G401.6 (cell line): ENCODE results near the gene KCNK10.
"Not testable (repeated sequence)": the region's sequence is repeated elsewhere in the genome, so short reads cannot be mapped to it uniquely, and the experiment has no call there.

Source experiments
- FAIRE-seq: peaks from 2 replicates; lab custom pipeline; 2012; peaks lifted over from hg19 to GRCh38; lab: Jason Lieb, UNC

Gene KCNK10

DNA sequence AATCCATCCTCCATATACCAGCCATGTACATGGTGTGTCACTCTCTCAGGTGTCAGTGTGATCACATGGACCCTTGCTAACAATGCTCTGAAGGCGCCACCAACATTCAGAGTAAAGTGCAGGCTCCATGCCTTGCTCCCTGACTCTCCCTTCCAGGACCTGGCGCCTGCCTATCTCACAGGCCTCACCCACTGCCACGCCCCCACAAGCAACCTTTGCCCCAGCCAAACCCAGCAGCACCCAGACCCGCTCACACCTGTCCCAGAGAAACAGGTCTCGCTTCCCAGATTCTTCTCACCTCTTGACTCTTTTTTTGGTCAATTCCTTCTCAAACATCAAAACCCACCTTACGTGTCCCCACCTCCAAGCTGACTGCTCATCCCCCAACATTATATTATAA is 52.3 kb downstream of the KCNK10 start:
- FAIRE-seq: no peak

DNA sequence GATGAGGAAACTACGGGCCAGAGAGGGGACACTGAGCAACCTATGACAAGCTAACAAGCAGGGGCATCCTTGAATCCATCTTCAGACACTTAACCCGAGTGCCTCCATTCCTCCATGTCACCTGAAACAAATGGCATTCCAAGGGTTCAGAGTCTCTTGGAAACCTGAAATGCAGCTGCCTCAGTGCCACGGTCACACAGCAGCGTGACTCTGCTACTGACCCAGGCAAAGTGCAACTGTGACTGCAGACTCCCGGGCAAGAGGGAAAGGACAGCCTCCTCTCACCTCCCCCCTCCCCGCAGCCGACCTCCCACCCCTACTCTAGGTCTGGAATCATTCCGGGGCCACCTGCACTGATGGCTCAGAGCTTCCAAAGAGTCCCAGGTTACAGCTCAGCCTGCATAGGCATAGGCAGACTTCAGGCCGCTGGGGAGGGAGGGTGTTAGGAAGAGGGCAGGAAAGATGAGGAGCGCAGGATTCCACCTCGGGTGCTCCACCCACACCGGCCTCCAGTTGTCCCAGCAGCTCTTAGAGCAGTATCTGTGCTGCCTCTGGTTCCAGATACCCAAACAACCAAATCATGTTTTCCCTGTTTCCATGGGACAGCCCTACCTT is 53.2 kb downstream of the KCNK10 start:
- no peak for FAIRE-seq

DNA sequence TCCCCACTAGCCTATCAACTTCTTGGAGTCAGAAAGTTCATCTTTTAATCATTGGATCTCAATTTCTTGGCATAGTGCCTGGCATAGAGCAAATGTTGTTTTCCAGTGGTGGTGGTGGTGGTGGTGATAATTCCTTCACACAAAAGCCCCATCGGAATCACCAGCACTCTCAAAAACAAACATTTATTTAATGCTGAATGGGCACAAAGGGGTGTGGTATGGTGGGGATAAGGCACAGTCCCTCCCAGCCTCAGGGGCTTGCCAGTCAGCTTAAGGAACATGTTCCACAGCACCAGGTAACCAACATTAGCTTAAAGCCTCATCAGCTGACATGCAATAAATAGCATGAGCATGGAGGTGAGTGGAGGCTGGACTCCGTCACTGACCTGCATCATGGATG is 56.6 kb downstream of the KCNK10 start:
- FAIRE-seq: no peak

DNA sequence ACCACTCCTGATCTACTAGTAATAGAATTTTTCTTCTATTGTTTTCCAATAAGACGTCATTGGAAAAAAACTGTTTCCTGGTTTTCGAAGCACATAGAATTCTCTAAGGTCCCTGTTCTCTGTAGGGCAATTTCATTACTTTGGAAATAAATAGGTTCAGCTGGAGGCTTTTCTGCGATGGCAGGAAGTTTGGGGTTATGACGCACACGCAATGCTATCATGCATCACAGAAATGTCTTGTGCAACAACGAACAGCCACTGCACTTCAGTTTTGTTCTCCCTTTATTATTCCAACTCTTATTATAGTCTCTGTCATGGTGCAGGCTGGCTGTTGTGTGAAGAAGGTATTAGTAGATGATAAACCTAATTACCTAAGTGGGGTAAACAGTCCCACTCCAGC is 59.0 kb downstream of the KCNK10 start:
- FAIRE-seq: no peak

DNA sequence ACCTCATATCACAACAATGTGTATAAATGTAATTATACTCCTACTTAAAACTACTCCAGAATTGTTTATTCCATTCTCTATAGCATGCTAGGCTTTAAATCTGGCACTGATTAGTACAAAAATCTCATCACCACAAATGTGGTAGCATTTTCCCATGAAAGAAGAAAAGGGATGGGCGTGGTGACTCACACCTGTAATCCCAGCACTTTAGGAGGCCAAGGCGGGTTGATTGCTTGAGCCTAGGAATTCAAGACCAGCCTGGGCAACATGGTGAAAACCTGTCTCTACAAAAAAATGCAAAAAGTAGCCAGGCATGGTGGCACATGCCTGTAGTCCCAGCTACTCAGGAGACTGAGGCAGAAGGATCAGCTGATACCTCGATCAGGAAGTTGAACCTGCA is 61.8 kb downstream of the KCNK10 start:
- FAIRE-seq: not testable (repeated sequence)

DNA sequence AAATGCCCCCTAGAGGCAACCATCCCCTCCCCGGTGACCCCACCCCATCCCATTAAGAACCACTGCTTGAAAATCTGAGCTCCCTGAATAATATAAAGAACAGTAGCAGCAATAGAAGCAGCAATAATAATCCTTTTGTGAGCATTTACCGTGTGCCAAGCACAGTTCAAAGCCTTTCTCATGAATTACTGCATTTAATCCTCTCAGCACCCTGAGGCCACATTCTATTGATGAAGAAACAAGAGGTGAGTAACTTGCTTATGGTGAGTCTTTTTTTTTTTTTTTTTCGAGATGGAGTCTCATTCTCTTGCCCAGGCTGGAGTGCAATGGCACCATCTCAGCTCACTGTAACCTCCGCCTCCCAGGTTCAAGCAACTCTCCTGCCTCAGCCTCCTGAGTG is 65.0 kb downstream of the KCNK10 start:
- FAIRE-seq: no peak

DNA sequence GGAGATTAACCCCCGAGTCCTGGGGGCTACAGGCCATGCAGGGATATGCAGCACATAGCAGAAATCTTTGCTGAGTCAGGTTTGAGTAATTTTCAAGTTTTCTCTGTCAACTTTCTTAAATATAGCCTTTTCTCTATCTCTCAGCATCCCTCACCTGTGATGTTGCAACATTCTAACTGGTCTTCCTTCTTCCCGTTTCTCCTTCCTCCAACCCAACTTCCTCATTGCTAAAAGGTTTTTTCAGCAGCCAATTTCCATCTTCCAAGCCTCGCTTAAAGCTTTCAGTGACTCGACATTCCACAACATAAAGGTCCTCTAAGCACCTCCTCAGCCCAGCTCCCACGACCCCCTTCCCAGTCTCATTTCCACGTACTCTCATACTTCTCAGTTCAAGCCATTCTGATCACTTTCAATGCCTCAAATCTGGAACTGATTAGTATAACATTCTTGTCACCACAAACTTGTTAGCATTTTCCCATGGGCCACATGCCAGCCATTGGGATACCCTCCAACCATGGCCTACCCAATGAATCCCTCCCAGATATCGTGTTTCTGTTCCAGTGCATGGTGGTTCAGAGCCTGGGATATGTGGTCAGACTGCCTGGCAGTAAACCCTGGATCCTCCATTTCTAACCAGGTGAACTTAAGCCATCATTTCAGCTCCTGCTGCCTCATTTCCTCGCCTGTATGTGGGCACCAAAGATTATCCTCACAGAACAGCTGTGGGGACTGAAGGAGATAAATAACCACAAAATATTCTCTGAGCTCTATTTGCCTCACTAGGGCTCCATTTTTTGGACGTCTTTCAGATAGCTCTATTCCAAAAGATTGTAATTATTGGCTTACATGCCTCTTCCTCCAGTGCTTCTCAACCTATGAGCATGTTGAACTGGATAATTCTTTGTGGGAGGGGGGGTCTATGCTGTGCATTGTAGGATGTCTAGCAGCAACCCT is 65.8 kb downstream of the KCNK10 start:
- no peak for FAIRE-seq

DNA sequence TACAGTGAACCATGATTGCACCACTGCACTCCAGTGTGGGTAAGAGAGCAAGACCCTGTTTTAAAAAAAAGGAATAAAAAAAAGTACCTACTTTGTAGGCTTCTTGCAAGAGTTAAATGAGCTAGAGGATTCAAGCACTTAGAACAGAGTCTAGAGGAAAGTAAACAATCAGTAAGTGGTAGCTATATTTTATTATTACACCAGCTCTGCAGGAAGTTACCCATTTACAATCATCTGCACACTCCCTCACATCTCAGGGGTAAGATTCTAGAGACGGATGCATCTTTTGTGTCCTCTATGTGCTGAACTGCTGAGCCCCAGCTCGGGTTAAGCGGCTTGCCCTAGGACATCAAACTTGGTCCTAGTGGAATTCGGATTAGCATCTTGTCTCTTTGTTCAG is 67.3 kb downstream of the KCNK10 start:
- FAIRE-seq: no peak

DNA sequence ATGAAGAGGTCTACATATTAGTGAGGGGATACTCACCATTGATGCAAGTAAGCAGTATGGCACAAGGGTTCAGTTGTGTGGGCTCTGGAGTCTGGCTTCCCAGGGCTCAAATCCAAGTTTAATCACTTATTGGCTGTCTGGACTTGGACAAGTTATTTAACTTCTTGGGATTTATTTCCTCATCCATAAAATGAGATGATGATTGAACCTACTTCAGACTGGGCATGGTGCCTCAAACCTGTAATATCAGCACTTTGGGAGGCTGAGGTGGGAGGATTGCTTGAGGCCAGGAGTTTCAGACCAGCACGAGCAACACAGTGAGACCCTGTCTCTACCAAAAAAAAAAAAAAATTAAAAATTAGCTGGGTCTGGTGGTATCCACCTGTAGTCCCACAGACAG is 67.9 kb downstream of the KCNK10 start:
- FAIRE-seq: no peak

DNA sequence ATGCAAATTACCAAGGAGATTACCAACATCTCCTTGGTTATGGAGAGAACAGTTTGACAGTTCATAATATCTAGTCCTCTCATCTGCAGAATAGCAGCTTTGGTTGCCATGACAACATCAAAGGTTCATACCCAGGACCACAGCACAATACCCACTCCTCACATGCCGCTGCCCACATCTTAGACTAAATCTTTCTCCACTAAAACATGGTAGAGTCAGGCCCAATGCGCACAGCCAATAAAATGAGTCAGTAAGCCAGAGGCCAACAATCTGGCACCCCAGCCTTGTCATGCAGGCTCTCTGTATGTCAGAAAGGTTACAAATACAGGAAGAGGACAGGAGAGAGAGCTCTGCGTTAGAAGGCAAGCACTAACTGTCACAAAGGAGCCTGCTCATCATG is 70.6 kb downstream of the KCNK10 start:
- no peak for FAIRE-seq

DNA sequence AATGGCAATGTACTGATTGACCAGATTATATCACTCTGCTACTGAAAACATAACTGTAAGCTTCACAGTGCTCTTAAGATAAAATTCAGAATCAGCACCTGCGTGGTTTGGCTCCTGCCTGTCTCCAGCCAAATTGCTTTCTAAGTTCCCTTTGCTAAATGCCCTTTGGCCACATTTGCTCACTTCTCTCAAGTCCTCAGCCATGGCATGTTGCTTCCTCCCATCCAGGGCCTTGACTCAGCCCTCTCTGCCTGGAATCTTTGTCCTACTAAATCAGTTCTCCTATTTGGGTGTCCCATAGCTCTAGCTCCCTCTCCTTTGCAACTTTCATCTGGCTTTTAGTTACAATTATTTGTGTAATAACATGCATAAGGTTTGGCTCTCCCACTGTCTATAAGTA is 71.4 kb downstream of the KCNK10 start:
- FAIRE-seq: no peak

DNA sequence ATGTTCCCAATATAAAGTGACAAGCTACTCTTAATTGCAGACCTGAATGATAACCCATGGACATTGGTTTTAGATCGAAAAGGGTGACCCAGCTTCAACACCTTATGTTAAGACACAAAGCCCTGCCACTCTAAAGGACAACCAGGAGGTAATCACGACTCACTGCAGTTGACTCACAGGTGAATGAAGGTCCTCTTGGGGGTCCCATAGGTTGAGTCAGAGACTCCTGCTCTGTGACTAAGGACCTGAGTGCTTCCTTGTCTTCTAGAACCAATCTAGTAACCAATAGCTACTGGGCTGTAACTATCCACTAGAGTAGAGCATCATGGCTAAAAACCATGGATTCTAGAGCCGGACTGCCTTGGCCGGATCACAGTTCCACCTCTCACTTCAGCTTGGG is 73.8 kb downstream of the KCNK10 start:
- no peak for FAIRE-seq

DNA sequence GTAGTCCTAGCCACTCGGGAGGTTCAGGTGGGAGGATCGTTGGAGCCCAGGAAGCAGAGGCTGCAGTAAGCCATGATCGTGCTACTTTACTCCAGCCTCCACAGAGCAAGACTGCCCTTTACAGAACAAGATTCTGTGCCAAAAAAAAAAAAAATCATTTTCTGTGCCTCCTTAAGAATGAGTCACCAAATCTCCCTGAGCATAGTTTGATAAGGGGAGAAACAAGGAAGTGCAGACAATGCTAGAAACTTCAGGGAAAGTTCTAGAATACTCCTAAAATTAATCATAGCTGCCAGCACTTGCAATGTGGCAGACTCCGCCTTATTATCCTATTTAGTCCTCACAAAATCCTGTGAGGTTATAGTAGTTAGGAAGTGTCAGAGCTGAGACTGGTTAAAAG is 74.5 kb downstream of the KCNK10 start:
- FAIRE-seq: no peak

DNA sequence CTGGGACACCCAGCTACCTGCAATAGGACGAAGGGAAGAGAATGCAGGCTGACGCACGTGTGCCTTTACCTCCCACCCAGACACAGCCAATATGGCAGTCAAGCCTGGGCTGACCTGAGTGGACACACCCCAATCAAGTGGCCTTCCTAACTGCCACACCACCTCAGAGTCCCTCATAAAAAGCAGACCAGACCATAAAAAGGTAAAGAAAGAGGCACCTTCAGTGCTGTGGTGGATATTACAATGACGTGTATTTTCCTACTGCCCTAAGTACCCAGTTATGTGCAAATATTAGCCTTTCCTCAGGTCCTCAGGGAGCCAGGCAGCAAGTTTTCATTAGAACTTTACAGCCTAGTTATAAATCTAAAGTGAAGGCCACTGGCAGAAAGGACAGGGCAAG is 75.8 kb downstream of the KCNK10 start:
- no peak for FAIRE-seq

DNA sequence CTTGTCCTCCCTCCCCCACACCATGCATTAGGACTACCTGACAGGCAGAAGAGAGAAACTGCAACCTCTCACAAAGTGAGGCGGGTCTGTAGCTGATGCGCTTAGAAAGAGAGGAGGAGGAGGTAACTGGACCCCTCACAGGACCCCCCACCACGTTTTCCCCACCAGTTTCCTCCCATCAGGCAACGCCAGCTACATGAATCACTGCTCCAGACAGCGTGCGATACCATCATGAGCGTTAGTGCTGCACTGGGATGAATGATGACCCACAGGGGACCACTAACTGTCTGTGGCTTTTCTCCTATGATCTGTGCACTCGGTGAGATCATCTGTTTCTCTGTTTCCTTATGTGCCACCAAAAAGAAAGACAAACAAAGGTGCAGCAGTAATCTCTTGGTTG is 77.7 kb downstream of the KCNK10 start:
- no peak for FAIRE-seq

DNA sequence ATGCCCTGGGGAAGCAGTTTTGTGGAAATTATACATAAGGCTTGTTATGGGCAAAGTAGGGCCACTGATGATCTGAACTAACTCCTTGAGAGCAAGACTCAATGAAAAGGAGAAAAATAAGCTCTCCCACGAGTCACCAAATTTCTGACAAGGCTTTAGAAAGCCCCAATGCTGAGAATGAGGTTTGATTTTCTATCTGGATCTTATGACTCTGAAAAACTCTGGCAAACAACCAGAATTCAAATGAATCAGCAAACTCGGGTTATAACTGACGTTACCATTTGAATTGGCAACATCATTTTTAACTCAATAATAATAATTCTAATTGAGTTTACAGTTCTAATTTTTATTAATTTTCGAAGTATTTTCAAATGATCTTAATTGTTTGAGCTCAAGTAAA is 79.1 kb downstream of the KCNK10 start:
- FAIRE-seq: no peak

DNA sequence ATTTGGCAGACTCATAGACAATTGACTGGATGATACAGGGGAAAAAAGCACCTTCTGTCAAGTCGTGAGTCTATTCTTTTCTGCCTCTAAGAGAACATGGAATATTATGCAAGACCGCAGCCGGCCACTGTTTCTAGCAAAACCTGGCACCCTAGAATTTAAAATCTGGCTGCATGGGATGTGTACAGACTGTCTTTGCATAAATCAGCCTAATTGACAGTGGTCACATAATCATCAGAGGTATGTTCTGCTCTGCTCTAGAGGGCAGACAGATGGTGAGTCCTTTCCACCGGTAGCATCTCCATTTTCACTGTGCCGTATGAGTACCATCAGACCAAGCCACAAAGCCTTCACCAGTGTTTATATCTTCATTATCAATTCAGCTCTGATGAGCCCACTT is 80.6 kb downstream of the KCNK10 start:
- no peak for FAIRE-seq

DNA sequence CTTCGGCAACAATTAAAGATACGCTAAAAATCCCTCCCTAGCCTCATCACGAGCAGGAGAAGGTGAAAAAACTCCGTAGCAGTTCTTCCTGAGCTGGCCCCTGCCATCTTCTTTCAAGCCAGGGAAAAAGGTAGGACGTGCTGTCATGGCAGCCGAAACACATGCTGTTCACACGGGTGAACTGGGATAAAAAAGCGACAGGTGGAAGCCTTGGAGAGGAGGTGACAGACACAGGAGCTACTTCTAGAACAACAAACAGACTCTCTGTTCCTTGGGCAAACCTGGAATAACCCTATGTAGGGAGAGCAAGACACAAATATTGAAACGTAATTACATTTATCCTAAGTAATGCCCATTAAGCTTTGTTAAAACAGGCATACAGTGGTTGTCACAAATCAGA is 81.3 kb downstream of the KCNK10 start:
- FAIRE-seq: no peak

DNA sequence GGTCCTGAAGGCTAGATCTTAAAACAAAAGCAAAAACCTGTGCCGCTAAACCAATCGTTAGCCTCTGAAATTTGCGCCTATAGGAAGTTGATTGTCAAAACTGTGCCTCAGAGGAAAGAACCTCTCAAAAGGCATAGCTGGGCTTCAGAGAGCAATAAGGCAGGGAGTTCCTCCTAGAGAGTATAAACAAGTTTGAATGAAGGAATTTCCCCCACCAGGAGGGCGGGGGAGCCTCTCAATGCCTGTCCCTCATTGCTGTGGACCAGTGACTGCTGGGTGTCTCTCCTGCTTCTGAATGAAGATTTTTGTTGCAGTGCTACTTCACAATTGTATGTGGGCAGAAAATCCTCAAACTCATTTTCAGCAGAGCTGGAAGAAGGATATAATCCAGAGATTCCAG is 88.6 kb downstream of the KCNK10 start:
- FAIRE-seq: no peak

DNA sequence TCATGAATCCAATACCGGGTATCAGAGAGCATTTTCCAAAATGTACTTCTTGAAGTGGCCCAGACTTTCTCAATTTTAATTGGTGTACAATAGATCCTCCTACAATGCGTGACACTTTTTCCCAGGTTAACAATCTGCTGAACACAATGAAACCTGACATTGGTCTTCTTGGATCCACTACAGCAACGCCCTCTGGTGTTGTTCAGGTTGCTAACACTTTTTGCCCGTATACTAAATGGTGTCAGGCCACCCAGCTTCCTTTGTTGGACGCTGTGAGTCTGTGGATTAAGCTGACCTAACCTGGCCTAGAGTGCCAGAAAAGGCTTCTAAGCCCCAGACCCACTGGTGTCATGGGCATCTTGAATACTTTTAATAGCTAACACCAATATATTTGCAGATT is 89.2 kb downstream of the KCNK10 start:
- FAIRE-seq: no peak

DNA sequence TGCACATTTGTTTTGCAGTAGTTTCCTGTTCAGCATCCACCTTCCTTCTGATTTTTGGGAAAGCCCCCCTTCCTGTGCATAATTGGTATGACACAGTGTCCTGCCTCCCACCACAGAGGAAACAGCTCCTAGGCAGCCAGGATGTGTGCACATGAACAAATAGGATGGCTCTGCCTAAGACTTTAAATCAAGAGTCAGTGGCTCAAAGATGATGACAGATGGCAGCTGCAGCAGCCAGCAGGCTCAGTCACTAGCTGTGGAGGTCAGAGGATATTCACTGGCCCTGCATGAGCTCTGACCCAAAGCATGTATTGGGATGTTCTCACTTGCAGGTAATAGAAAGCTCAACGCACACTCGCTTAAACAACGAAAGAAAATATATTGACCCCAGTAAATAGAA is 90.3 kb downstream of the KCNK10 start:
- no peak for FAIRE-seq

DNA sequence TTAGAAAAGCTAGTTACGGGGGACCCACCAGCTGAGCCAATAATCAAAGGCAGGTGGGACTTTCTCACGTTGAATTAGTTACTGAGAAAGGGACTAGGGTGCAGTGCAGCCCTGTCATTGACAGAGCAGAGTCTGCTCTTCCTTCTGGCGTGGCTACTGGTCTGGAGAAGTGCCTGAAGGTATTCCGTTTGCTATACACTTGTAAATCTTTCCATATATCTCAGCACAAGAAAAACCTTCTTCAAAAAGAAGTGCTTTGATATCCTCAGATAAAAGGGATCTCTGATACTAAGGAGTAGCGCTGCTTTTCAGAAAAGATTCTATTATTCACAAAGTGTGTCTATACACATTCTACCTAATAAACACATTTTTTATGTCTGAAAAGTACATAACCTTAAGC is 91.5 kb downstream of the KCNK10 start:
- no peak for FAIRE-seq

DNA sequence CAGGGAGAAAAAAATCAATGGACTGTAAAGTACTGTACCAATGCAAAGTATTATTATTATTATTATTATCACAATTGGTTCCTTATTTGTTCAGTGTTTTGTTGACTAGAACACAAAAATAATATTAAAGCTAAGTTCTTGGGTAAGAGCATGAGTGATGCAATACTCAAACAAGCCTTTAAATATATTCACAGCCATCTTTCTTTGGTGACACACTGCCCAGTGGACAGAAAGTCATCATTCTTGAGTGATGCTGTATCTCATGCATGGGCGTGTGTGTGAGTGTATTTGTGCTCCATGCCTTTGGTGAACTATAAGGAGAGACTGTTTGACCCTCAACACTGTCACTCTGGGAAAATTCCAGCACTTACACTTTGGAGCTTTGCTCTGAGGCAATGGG is 93.6 kb downstream of the KCNK10 start:
- no peak for FAIRE-seq
